NT2/D1 (cell line): Measurements from ENCODE around the gene CELSR1.
A peak's percentile ranks its signal among the peaks of the same experiment; 100 is the strongest.

Experiments
- DNase-seq: peaks from one replicate; pipeline ENCODE4 v3.0.0-alpha.2; 2011; ENCODE audit warnings: low read depth, low spot score
- H3K27me3 ChIP-seq: 2 replicates; pipeline ENCODE4 v1.6.0; 2011; ENCODE audit warnings: mild to moderate bottlenecking; ENCODE audit not compliant: insufficient read length, insufficient read depth
- H3K36me3 ChIP-seq: 2 replicates; pipeline ENCODE4 v1.6.1; 2011; ENCODE audit warnings: mild to moderate bottlenecking, low read length, mixed read lengths; ENCODE audit not compliant: insufficient read depth, insufficient read length
- H3K4me1 ChIP-seq: 2 replicates; pipeline ENCODE4 v1.5.1; 2011; ENCODE audit not compliant: insufficient read depth, insufficient read length
- H3K4me3 ChIP-seq: 2 replicates; pipeline ENCODE4 v1.5.1; 2011; ENCODE audit warnings: low read depth; ENCODE audit not compliant: insufficient read length
- H3K9ac ChIP-seq: 2 replicates; pipeline ENCODE4 v1.6.0; 2011; ENCODE audit warnings: low read depth; ENCODE audit not compliant: insufficient read length
- H3K9me3 ChIP-seq: 2 replicates; pipeline ENCODE4 v1.5.1; 2011; ENCODE audit warnings: mild to moderate bottlenecking, low read length; ENCODE audit not compliant: insufficient read depth
- SUZ12 ChIP-seq: IDR thresholded peaks from 2 replicates; pipeline ENCODE4 v1.6.1; 2011; ENCODE audit not compliant: insufficient read length, insufficient read depth; ENCODE audit errors: extremely low read depth
- YY1 ChIP-seq: IDR thresholded peaks from 2 replicates; pipeline ENCODE4 v1.6.1; 2011; ENCODE audit not compliant: insufficient read length, insufficient read depth
- ZNF274 ChIP-seq: IDR thresholded peaks from 2 replicates; pipeline ENCODE4 v1.6.1; 2011; ENCODE audit warnings: mild to moderate bottlenecking, low read depth, low read length

The CELSR1 gene

DNA sequence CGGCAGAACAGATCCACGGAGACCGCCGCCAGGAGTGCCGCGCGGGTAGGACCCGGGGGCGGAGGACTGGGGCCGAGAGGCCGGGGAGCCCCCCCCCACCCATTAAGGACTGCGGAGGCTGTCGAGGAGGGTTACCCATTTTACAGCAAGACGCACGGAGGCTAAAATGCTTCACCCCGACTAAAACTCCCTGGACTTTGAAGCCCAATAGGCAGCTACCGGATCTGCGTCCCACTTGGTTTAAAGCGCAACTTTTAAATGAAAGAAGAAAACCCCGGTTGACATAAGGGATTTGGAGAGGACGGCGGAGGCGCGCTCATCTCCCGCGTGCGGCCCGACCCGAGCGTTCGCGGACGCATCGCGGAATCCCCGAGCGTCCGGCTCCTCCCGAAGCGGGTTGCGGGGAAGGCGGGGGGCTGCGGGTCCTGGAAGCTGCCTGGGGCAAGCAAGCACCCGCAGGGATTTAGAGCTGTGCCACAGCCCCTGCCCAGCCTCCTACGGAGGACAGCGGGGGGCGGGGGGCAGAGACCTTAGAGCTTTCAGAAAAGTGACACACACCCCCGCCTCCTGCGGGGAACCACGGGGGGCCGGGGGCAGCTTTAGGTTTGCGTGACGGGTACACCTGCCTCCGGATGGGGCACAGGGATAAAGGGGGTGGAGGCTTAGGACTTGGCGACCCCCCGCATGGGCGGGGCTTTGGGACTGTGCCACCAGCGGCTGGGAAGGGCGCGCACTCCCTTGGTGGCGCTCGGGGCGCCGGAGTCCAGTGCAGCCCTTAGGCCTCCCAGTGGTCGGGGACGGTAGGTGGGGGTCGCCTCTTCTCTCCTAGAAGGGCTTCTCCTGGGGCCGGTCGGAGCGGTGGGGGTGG is 760 bp upstream of the CELSR1 start:
- DNase-seq = no peak
- peaks cover 6% of the 10 kb centered on the region; the same call in 1 of the 2 replicates for H3K9me3 ChIP-seq

DNA sequence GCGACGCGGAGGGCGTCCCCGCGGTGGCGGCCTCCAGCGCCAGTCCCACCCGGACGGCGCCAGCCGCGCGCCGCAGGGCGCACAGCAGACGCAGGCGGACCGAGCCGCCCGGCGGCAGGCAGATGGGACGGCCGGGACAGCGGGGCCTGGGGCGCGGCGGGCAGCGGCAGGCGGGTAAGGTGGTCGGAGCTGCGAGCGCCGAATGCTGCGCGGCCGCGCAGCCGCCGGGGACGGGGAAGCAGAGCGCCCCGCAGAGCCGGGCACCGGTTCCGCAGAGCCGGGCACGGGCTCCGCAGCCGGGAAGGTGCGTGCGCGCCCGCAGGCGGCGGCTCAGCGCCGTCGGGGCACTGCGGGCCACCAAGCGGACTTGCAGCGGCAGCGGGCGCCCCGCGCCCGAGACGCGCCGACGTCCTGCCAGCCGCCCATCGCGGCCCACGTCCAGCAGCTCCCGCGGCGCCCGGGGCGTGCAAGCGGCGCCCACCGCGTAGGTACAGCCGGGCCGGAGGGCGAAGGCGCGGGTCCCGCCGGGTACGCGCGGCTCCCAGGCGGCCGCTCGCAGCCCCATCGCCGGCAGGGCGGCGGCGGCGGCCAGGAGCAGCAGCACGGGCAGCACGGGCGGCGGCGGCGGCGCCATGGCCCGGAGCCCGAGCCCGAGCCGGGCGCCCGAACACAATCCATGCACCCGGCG is 739 bp downstream of the CELSR1 start:
- Histone ChIP-seq H3K4me1 (peaks cover 12% of the 10 kb centered on the region), H3K4me3 (peak overlapping the region; percentile 49), H3K9ac (peak overlapping the region; percentile 72), H3K9me3 (peaks cover 6% of the 10 kb centered on the region; the same call in 1 of the 2 replicates), H3K27me3 (peaks cover 37% of the 10 kb centered on the region), H3K36me3 (peaks cover 34% of the 10 kb centered on the region)
- DNase-seq = no peak
- TF ChIP-seq ZNF274 (no peak), SUZ12 (no peak), YY1 (no peak)

More for the DNA sequence above, 760 bp upstream of the CELSR1 start:
- TF ChIP-seq SUZ12 (no peak), ZNF274 (no peak), YY1 (no peak)
- Histone ChIP-seq H3K4me1 (peaks cover 4% of the 10 kb centered on the region), H3K27me3 (peaks cover 37% of the 10 kb centered on the region), H3K4me3 (peak overlapping the region; percentile 34), H3K9ac (peak overlapping the region; percentile 56), H3K36me3 (peaks cover 29% of the 10 kb centered on the region)

DNA sequence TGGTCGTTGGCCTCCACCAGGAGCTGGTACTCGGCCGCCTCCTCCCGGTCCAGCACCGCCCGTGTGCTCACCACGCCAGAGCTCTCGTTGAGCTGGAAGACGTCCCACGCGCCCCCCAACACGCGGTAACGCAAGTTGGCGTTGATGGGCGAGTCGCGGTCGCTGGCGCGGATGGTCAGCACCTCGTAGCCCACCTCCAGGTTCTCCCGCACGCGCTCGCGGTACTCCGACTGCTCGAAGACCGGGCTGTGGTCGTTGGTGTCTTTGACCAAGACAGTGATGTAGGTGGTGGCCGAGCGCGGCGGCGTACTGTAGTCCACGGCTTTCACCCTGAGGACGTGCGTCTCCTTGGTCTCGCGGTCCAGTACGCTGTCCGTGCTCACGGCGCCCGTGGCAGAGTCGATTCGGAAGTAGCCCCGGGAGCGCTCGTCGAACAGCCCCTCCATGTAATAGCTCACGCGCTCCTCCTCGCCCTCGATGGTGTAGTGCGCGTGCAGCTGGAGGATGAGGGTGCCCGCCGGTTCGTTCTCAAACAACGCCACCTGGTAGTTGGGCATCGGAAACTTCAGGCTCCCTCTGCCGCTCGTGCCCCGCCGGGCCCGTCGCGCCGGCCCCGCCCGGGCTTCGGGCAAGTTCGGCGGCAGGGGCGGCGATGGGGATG is 1.4 kb downstream of the CELSR1 start:
- Histone ChIP-seq H3K9me3 (peaks cover 6% of the 10 kb centered on the region; the same call in 1 of the 2 replicates), H3K4me3 (peak overlapping the region; percentile 49), H3K27me3 (peaks cover 37% of the 10 kb centered on the region), H3K4me1 (peaks cover 12% of the 10 kb centered on the region), H3K9ac (peak overlapping the region; percentile 72), H3K36me3 (peaks cover 37% of the 10 kb centered on the region)
- TF ChIP-seq SUZ12 (no peak), YY1 (no peak), ZNF274 (no peak)
- no peak for DNase-seq

DNA sequence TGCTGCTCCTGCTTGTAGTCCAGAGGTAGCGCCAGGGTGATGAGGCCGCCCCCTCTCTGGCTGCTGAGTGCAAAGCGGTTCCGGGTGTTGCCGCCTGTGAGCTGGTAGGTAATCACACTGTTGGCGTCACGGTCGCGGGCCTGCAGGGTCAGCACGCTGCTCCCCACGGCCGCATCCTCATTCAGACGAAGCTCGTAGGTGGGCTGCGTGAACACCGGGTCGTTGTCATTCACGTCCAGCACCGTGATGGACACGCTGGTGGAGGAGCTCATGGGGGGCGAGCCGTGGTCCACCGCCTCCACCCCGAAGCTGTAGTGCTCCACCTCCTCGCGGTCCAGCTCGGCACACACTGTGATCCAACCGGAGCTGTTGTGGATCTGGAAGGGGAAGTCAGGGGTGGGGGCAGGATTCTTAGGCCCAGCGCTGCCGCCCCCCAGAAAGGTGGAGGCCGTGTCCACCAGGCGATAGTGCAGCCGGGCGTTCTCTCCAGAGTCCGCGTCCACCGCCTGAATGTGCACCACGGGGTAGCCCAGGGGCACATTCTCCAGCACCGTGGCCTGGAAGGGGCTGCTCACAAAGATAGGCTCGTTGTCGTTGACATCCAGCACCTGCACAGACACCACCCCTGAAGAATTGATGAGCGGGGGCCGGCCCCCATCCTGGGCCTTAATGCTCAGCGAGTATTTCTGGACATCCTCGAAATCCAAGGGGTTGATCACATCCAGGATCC is 2.4 kb downstream of the CELSR1 start:
- peaks cover 37% of the 10 kb centered on the region for H3K27me3 ChIP-seq
- peaks cover 37% of the 10 kb centered on the region for H3K36me3 ChIP-seq

DNA sequence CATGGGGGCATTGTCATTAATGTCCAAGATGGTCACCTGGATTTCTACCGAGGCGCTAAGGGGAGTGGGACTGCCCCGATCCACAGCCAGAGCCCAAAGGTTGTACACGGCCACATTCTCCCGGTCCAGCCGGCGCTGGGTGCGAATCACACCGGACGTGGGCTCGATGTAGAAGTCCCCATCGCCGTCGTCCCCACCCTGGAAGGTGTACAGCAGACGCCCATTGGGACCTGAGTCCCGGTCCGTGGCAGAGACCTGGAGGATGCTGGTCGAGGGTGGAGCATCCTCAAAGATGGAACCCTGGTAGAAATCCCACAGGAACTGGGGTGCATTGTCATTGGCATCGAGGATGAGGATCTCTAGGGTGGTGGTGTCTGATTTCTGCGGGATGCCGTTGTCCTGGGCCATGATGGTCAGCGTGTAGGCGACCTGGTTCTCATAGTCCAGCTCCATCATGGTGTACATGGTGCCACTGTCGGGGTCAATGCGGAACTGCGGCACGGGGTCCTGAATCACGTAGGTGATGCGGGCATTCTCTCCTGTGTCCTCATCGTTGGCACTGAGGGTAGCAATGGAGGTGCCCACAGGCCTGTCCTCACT is 3.1 kb downstream of the CELSR1 start:
- H3K4me3 ChIP-seq = no peak overlapping the region
- H3K4me1 ChIP-seq = peaks cover 14% of the 10 kb centered on the region
- no peak for DNase-seq
- peaks cover 33% of the 10 kb centered on the region for H3K27me3 ChIP-seq
- H3K36me3 ChIP-seq = peaks cover 37% of the 10 kb centered on the region
- no peak for TF ChIP-seq ZNF274
- no peak for TF ChIP-seq SUZ12
- no peak for TF ChIP-seq YY1
- H3K9ac ChIP-seq = no peak overlapping the region
- H3K9me3 ChIP-seq = peaks cover 6% of the 10 kb centered on the region; the same call in 1 of the 2 replicates

More for the DNA sequence above, 2.4 kb downstream of the CELSR1 start:
- no peak overlapping the region for H3K4me3 ChIP-seq
- peaks cover 14% of the 10 kb centered on the region for H3K4me1 ChIP-seq
- DNase-seq = no peak
- no peak for TF ChIP-seq YY1
- TF ChIP-seq ZNF274 = no peak
- no peak for TF ChIP-seq SUZ12
- H3K9me3 ChIP-seq = peaks cover 6% of the 10 kb centered on the region; the same call in 1 of the 2 replicates
- no peak overlapping the region for H3K9ac ChIP-seq

DNA sequence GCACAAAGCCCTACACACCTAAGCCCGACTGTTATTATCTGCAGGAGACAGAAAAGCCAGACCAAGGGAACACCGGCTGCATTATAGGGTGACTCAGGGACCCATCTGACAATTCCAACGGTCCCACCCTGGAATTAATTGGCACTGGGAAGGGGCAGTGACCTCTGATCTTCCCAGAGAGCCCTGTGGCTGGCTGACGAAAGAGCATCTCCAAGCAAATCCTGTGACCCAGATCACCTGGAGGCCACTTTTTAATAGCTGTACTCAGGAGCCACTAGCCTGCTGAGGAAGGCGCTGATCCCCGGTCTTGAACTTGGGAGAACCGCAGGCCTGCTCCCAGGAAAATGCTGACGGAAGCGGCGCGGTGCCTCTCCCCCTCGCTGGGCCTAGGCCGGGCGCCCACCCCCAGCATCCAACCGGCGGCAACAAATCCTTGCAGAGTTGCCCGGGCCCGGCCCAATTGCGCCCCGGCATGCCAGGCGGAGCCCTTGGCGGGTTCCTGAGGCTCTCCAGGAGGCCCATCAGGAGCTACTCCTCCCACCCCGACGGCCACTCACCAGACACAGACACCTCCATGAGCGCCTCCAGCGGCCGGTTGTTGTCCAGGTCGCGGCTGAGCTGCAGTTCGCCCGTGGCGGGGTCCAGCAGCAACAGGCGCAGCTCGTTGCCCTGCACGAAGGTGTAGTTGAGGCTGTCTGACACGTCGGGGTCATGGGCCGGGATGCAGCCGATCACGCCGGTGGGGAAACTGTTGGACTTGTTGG is 4.2 kb downstream of the CELSR1 start:
- TF ChIP-seq SUZ12 = no peak
- TF ChIP-seq YY1 = no peak
- TF ChIP-seq ZNF274 = no peak
- Histone ChIP-seq H3K36me3 (peaks cover 37% of the 10 kb centered on the region), H3K27me3 (peaks cover 23% of the 10 kb centered on the region), H3K4me1 (peaks cover 14% of the 10 kb centered on the region), H3K9ac (peak overlapping the region; percentile 10), H3K4me3 (no peak overlapping the region), H3K9me3 (peaks cover 6% of the 10 kb centered on the region; the same call in 1 of the 2 replicates)
- no peak for DNase-seq
